ENCODE measurements around the gene GUF1.

Gene GUF1

GRCh38 chr4:44678094-44679041 lies at the start of gene GUF1:
Gene GUF1 (plus strand): TSS chr4:44678420. CDS start chr4:44678623, 203 bp downstream.
- peak; percentile 61 to 65 for DNase-seq (ENCODE audit: low read depth in 2 of 2)

- DNase-seq (ENCODE audit: low read depth in 2 of 2): peak in 1 of 2 experiments; percentile 12
These were observed 48.8 kb upstream of the GUF1 start for GRCh38 chr4:44629280-44629866.

GRCh38 chr4:44632089-44632488 lies 46.1 kb upstream of the GUF1 start:
- no peak for DNase-seq (ENCODE audit: low read depth in 2 of 2)

- no peak for DNase-seq (ENCODE audit: low read depth in 2 of 2)
These were observed 45.5 kb upstream of the GUF1 start for GRCh38 chr4:44632733-44633132.

GRCh38 chr4:44638091-44638490 lies 40.1 kb upstream of the GUF1 start:
- DNase-seq (ENCODE audit: low read depth in 2 of 2): no peak

- DNase-seq (ENCODE audit: low read depth in 2 of 2): no peak
These were observed 32.1 kb upstream of the GUF1 start for GRCh38 chr4:44646151-44646550.

- no peak for DNase-seq (ENCODE audit: low read depth in 2 of 2)
These were observed 26.8 kb upstream of the GUF1 start, which contains the start of gene YIPF7 for GRCh38 chr4:44651425-44651824. Gene YIPF7 (minus strand): TSS chr4:44651625. CDS start chr4:44650100, 1,525 bp downstream.

GRCh38 chr4:44652002-44652401 lies 26.2 kb upstream of the GUF1 start:
- no peak for DNase-seq (ENCODE audit: low read depth in 2 of 2)

GRCh38 chr4:44660396-44660795 lies 17.8 kb upstream of the GUF1 start:
- no peak for DNase-seq (ENCODE audit: low read depth in 2 of 2)

- DNase-seq (ENCODE audit: low read depth in 2 of 2): no peak
These were observed 16.1 kb upstream of the GUF1 start for GRCh38 chr4:44661940-44662622.

GRCh38 chr4:44662623-44663005 lies 15.6 kb upstream of the GUF1 start:
- DNase-seq (ENCODE audit: low read depth in 2 of 2): no peak

GRCh38 chr4:44663539-44664263 lies 14.5 kb upstream of the GUF1 start:
- no peak for DNase-seq (ENCODE audit: low read depth in 2 of 2)

- DNase-seq (ENCODE audit: low read depth in 2 of 2): no peak
These were observed 9.7 kb upstream of the GUF1 start for GRCh38 chr4:44668526-44668925.

- no peak for DNase-seq (ENCODE audit: low read depth in 2 of 2)
These were observed 7.6 kb upstream of the GUF1 start for GRCh38 chr4:44670506-44671199.

GRCh38 chr4:44671636-44672035 lies 6.6 kb upstream of the GUF1 start:
- no peak for DNase-seq (ENCODE audit: low read depth in 2 of 2)

GRCh38 chr4:44674471-44674870 lies 3.7 kb upstream of the GUF1 start:
- DNase-seq (ENCODE audit: low read depth in 2 of 2): no peak

GRCh38 chr4:44675366-44675765 lies 2.9 kb upstream of the GUF1 start:
- no peak for DNase-seq (ENCODE audit: low read depth in 2 of 2)

- DNase-seq (ENCODE audit: low read depth in 2 of 2): no peak
These were observed 840 bp downstream of the GUF1 start for GRCh38 chr4:44679060-44679459.

GRCh38 chr4:44684648-44685047 lies 6.4 kb downstream of the GUF1 start:
- no peak for DNase-seq (ENCODE audit: low read depth in 2 of 2)

- DNase-seq (ENCODE audit: low read depth in 2 of 2): no peak
These were observed 22.2 kb downstream of the GUF1 start for GRCh38 chr4:44700427-44700826.

GRCh38 chr4:44701037-44701436 lies 22.8 kb downstream of the GUF1 start:
- DNase-seq (ENCODE audit: low read depth in 2 of 2): no peak
